GM18499 (cell line): ENCODE results near the gene TRAPPC14.

Source experiments
- ATAC-seq: cut with Tn5 transposase; IDR thresholded peaks from one replicate; pipeline ENCODE4 v1.9.1; 2021; ENCODE audit warnings: moderate number of reproducible peaks; ENCODE audit not compliant: insufficient read depth, unreplicated experiment

Gene TRAPPC14

DNA sequence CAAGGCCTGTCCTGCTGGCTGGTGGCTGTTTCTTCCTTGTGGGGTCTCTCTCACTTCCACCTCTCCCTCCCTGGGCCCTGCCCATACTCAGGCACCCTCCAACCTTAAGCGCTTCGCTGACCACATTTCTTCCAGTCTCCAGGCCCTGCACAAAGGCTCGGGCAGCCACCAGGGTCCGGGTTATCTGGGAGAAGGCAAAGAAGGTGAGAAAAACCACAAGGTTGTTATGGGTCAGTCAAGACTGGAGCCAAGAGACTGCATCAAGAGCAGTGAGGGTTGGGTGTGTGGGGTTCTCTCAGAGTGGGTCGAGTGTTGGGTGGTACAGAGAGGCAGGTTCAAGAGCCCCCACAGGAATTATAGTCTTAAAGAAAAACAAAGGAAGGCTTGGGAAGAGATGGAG lies 16.1 kb upstream of the TRAPPC14 start:
- no peak for ATAC-seq

DNA sequence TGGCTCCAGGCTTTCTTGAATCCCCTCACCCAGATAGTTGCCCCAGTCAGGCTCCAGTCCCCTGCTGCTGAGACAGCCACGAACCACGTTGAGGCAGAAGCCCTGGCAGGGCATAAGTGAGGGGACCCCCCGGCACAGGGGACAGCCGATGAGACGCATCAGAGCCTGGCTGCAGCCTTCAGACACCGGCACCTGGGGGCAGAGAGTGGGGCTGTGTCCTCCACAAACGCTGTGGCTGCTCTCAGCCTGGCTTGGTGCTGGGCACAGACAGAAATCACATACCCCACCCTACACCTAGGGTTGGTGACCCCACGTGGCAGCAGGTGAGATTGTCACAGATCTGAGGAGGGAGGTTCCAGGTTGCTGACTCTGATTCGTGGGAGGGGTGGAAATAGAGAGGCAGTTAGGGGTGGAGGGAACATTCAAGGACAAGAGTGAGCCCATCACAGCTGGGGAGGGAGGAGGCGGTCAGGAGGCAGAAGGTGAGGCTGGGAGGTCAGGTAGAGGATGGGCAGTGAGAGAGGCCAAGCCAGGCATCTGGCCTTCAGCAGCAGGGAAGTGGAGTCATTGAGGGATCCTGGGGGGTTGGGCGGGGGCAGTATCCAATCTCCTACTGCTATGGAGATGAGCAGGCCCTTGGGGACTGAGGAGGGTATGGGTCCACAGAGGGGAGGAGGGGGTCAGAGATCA lies 15.4 kb upstream of the TRAPPC14 start:
- no peak for ATAC-seq

DNA sequence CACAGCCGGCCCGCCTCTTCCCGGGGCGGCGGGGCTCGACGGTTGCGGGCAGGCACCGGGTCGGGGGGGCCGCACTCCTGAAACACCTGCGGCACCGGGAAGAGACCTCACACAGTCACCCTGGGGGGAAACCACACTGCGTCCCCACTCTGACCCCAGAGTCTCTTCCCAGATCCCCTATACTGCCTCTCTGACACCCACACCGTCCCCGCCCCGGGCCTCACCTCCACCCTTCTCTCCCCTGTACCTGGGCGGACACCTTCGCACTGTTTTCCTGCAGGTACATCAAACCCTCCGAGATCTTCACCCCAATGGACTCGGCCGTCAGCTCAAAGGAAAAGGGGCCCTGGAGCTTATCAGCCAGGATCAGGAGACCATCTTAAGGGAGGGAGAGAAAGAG lies 13.3 kb upstream of the TRAPPC14 start:
- no peak for ATAC-seq

GRCh38 chr7:100171087-100171681 lies 12.7 kb upstream of the TRAPPC14 start:
- ATAC-seq: no peak

DNA sequence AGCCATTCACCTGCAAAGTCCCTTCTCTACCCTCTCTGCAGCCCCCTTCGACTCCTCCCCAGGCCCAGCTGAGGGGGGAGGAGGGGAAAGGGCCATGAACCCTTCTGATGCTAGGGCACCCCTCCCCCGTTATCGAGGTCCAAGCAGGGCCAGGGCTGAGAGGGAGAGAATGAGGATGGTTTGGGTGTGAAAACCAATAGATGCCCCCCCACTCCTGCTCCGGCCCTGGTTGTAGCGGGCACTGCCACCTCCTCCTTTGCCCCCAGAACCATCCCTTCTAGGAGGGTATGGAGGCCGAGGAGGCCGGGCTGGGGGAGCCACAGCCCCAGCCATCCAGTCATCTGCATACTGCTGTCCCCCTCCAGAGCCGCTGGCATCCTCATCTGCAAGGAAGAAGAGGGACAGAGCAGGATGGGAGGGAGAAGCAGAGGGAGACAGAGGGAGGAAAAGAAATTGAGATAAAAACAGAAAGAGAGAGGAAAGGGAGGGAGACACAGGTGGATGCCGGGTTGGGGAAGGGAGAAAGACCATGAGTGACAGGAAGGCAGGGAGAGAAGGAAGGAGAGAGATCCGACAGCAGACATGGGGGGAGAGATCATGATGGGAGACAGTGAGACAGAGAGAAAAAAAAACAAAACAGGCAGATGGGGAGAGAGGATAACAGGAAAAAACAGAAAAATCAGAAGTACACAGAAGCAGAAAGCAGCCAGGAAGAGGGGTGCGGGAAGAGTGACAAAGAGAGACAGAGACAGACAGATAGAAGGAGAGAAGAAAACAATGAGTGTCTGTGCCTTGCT lies 11.8 kb upstream of the TRAPPC14 start:
- ATAC-seq: no peak

GRCh38 chr7:100169147-100169850 lies 10.8 kb upstream of the TRAPPC14 start:
- no peak for ATAC-seq

DNA sequence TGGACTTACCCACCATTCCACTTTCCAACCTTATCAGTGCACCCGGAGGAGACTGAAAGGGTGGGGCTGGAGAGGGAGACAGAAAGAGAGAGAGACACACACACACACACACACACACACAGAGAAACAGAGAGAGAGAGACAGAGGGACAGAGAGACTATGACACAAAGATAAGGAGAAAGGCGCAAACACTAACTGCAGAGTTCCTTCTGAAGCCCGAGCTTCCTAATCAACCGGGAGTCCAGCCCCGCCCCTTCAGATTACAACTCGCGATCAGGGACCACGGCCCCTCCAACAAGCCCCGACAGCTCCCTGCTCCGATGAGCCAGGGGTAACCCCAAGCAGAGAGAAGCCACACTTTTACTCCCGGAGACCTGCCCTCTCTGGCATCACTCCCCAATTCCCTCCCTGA lies 9.4 kb upstream of the TRAPPC14 start:
- no peak for ATAC-seq

- no peak for ATAC-seq
Observed at GRCh38 chr7:100166970-100167911, 8.7 kb upstream of the TRAPPC14 start.

- ATAC-seq: no peak
Observed at GRCh38 chr7:100166317-100166940, 7.9 kb upstream of the TRAPPC14 start.

DNA sequence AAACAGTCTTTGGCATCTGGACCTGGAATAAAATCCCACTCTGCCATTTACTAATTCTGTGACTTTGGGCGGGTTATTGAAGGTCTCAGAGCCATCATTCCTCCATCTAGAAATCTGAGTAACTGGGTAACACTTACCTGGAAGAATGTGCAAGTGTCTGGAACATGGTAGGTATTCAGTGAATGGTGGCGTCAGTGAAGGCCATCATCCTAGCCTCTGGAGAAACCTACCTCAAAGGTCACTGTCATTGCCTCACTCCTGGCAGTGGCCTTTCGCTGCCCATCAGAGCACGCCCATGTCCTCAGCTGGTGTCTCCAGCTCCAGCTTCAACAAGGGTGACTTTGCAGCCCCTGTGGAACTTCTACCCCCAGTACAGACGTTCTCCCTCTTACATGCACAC lies 5.3 kb upstream of the TRAPPC14 start:
- no peak for ATAC-seq

GRCh38 chr7:100163006-100163531 lies 4.5 kb upstream of the TRAPPC14 start:
- no peak for ATAC-seq

- no peak for ATAC-seq
Observed at GRCh38 chr7:100160067-100160466, 1.5 kb upstream of the TRAPPC14 start.

DNA sequence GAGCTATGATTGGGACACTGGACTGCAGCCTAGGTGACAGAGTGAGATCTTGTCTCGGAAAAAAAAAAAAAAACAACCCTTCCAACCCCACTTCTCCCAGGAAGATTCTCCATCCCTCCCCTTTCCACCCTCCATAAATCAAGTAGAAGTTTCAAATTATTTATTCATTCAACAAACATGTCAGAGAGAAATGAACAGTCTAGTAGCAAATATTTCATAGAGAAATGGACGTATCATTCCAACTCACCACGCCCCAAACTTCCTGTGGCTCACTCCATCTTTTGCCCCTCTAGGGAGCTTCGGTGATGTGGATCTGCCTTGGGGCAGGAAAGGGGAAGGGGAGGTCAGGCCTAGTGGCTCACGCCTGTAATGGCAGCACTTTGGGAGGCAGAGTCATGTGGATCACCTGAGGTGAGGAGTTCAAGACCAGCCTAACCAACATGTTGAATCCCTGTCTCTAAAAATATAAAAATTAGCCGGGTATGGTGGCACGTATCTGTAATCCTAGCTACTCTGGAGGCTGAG lies 638 bp upstream of the TRAPPC14 start:
- no peak for ATAC-seq

DNA sequence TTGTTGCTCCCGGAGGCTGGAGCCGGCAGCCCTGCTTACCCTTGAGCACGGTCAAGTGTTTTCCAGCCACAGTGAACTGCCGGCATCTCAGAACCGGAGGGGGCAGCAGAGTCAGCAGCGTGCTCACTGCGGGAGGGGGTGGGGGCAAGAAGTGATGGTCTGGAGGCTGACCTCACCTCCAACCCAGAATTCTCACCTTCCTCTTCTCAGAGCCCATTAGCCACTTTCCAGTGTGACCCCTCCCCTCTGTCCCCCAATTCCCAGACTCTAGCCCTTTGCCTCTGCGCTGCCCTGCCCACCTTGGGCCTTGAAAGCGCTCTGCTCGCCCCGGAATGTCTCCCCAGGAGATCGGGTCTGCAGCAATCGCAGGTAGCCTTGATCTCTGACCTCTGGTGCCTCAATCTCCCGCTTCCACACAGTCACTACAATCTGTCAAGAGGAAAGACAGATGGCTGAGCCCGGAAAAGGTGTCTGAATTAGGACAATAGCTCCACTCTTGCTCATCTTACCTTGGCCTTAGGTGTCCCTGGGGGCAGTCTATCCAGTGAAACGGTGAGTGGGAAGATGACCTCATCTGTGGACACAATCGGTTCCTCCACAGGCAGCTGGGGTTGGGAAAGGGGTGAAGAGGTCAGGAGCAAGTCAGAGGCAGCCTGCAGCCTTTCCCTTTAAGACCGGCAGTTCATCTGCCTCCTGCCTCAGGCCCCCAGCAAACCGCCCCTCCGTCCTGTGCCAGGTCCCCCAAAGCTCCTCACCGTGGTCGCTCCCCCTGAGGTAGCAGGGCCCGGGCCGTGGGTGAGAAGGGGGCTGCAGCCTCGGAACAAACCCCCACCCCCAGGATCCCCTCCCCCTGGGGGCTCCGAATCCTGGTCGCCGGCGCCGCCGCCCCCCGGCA lies 942 bp downstream of the TRAPPC14 start:
- ATAC-seq: no peak

DNA sequence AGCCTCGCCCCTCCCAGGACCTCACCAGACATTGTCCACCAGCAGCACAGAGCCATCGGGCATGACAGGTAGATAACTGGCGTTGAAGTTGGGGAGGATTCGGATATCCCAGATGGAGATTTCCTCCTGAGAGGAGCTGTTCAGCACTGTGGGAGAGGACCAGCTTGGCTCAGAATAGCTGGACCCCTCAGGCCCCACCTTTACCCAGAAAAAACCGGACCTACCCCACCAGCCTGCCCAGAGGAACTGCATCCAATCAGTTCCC lies 1.5 kb downstream of the TRAPPC14 start:
- ATAC-seq: no peak

DNA sequence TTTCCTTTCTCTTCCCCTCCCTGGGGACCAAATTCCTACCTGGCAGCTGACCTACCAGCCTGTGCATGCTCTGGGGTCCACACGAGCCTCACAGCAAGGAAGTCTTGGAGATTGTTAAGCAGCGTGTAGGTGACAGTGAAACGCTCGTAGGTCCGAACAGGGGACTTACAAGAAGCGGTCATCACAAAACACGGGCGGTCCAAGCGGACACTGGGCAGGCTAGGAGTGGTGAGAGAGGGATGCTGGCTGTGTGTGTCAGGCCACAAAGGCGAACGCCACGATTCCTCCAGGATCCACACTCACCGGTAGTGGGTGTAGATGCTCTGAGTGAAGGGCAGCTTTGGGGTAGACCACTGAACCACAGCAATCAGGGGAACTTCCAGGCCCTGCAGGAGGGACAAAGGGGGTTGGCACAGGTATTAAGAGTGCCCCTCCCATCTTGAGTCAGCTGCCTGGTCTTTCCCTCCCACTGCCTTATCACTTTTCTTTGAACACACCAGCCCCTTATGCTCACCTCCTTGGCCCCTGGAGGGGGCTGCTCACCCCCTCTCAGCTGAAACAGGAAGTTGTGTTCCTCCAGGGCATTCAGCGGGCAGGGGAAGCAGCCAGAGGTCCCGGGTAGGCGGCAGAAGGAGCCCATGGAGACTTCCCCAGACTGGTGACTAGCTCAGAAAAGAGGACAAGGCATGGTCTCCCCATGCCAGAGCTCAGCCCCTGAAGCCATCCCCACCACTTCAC lies 2.0 kb downstream of the TRAPPC14 start:
- ATAC-seq: no peak

- ATAC-seq: no peak
Observed at GRCh38 chr7:100155553-100156317, 2.8 kb downstream of the TRAPPC14 start.
